GM12878 (cell line): ENCODE results near the gene RND2. TPM values are rescaled to one million over a fixed set of nuclear protein-coding genes. Genes with fewer than 3 reads are reported as not detected.

Experiments
- BHLHE40 ChIP-seq, 2 experiments: fragments of 450-650 bp in 1 of 2; IDR thresholded peaks; 2 replicates each; pipeline ENCODE4 v1.6.1; 2011 to 2017; ENCODE audit warnings: low read depth in 2 of 2, borderline replicate concordance in 1 of 2, improper control_type of control experiment in 1 of 2, low read length in 1 of 2, mild to moderate bottlenecking in 1 of 2
- BMI1 ChIP-seq: fragments of 450-650 bp; IDR thresholded peaks from 2 replicates; pipeline ENCODE4 v1.6.1; 2016; ENCODE audit warnings: mild to moderate bottlenecking, moderate library complexity, borderline replicate concordance
- CHD2 ChIP-seq: IDR thresholded peaks from 2 replicates; pipeline ENCODE4 v1.6.1; 2011; ENCODE audit warnings: low read depth, low read length, improper control_type of control experiment, borderline replicate concordance
- DPF2 ChIP-seq: fragments of 450-650 bp; IDR thresholded peaks from 2 replicates; pipeline ENCODE4 v1.6.1; 2017; ENCODE audit warnings: mild to moderate bottlenecking
- E2F8 ChIP-seq: fragments of 450-650 bp; IDR thresholded peaks from 2 replicates; pipeline ENCODE4 v1.6.1; 2018; ENCODE audit warnings: mild to moderate bottlenecking, low read depth, moderate library complexity; ENCODE audit not compliant: partially characterized antibody
- FOS ChIP-seq: IDR thresholded peaks from 3 replicates; pipeline ENCODE4 v1.6.1; 2011; ENCODE audit warnings: borderline replicate concordance; ENCODE audit not compliant: insufficient read length; ENCODE audit errors: extremely low read depth
- HCFC1 ChIP-seq: fragments of 150-350 bp; IDR thresholded peaks from 2 replicates; pipeline ENCODE4 v1.6.1; 2014; ENCODE audit warnings: low read length
- JUND ChIP-seq: IDR thresholded peaks from 2 replicates; pipeline ENCODE4 v1.6.1; 2012; ENCODE audit warnings: low read depth, mild to moderate bottlenecking, low read length, improper control_type of control experiment, moderate library complexity
- MEF2B ChIP-seq: fragments of 450-650 bp; IDR thresholded peaks from 2 replicates; pipeline ENCODE4 v1.6.1; 2018; ENCODE audit warnings: mild to moderate bottlenecking, moderate library complexity; ENCODE audit not compliant: partially characterized antibody, poor library complexity, severe bottlenecking
- NFXL1 ChIP-seq: fragments of 450-650 bp; IDR thresholded peaks from 2 replicates; pipeline ENCODE4 v1.6.1; 2017; ENCODE audit warnings: antibody characterized with exemption, mild to moderate bottlenecking, borderline replicate concordance
- PAX5 ChIP-seq: IDR thresholded peaks from 2 replicates; pipeline ENCODE4 v1.6.1; 2011; ENCODE audit warnings: low read depth, low read length, borderline replicate concordance
- REST ChIP-seq: IDR thresholded peaks from 2 replicates; pipeline ENCODE4 v1.6.1; 2012; ENCODE audit warnings: mild to moderate bottlenecking, low read depth, low read length
- TARDBP ChIP-seq: IDR thresholded peaks from 2 replicates; pipeline ENCODE4 v1.6.1; 2016; ENCODE audit warnings: borderline replicate concordance
- polyA plus RNA-seq, 11 experiments: library from polyadenylated mRNA; depleted of rRNA in 4 of 11; unstranded in 6 of 11; stranded (reverse) in 5 of 11; fragments of >200 nt; fragmentation: Nextera tagmentation in 4 of 11; fragmentation: Illumina TruSeq in 1 of 11; extraction: Ambion mirVana in 4 of 11; extraction: Trizol in 1 of 11; gene quantifications; 1 replicate in 1 of 11; 2 replicates in 10 of 11; pipeline versions ENCODE4 v1.2.1 to v1.2.3, GENCODE V29; 2011 to 2016; ENCODE audit warnings: inconsistent platforms in 2 of 11, missing spikeins in 2 of 11, low read depth in 1 of 11
- total RNA-seq, 4 experiments: library from RNA; depleted of rRNA in 3 of 4; stranded (reverse); fragments of >200 nt in 3 of 4; fragmentation: Illumina TruSeq in 1 of 4; extraction: Trizol in 1 of 4; gene quantifications; 2 replicates each; pipeline versions ENCODE4 v1.2.1 to v1.2.3, GENCODE V29; 2013 to 2021
- TF ChIP-seq, protein P1 (sequence below): fragments of 150-350 bp; IDR thresholded peaks from 2 replicates; pipeline ENCODE4 v1.6.1; 2014; ENCODE audit warnings: mild to moderate bottlenecking, low read depth, low read length
- TF ChIP-seq, protein P2 (sequence below): fragments of 450-650 bp; IDR thresholded peaks from 2 replicates; pipeline ENCODE4 v1.6.1; 2018; ENCODE audit warnings: borderline replicate concordance, mild to moderate bottlenecking; ENCODE audit not compliant: partially characterized antibody
- TF ChIP-seq, protein P3 (sequence below): fragments of 450-650 bp; IDR thresholded peaks from 2 replicates; pipeline ENCODE4 v1.6.1; 2017; ENCODE audit warnings: low read depth, mild to moderate bottlenecking, moderate library complexity

The RND2 gene
- total and polyA plus RNA-seq, 10 of the 15 experiments (the other 5 are each of a cell fraction or from before 2014, with no cell fraction given), result 0.01 to 0.05 (median 0.03) TPM; not detected in 6

- TF ChIP-seq, protein P1, sequence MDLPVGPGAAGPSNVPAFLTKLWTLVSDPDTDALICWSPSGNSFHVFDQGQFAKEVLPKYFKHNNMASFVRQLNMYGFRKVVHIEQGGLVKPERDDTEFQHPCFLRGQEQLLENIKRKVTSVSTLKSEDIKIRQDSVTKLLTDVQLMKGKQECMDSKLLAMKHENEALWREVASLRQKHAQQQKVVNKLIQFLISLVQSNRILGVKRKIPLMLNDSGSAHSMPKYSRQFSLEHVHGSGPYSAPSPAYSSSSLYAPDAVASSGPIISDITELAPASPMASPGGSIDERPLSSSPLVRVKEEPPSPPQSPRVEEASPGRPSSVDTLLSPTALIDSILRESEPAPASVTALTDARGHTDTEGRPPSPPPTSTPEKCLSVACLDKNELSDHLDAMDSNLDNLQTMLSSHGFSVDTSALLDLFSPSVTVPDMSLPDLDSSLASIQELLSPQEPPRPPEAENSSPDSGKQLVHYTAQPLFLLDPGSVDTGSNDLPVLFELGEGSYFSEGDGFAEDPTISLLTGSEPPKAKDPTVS, result no peak
- TF ChIP-seq NFXL1 (no peak), MEF2B (peak; percentile 97), FOS (no peak), BMI1 (peak; percentile 98), E2F8 (peak; percentile 21), CHD2 (no peak), REST (no peak), JUND (0 out of 2 replicates have a peak, but pooled peaks have one; percentile 3), PAX5 (peak; percentile 59; the same call in 1 of the 2 replicates), HCFC1 (peak; percentile 45; the same call in 1 of the 2 replicates), TARDBP (0 out of 2 replicates have a peak, but pooled peaks have one; percentile 70), DPF2 (peak; percentile 77), BHLHE40 (IDR thresholded peaks at IDR 0.05; ENCODE audit: borderline replicate concordance in 1 of 2, low read depth in 2 of 2, low read length in 1 of 2) (0 out of 4 replicates have a peak, but pooled peaks of 1 of the 2 experiments have one; percentile 36)
- TF ChIP-seq, protein P2, sequence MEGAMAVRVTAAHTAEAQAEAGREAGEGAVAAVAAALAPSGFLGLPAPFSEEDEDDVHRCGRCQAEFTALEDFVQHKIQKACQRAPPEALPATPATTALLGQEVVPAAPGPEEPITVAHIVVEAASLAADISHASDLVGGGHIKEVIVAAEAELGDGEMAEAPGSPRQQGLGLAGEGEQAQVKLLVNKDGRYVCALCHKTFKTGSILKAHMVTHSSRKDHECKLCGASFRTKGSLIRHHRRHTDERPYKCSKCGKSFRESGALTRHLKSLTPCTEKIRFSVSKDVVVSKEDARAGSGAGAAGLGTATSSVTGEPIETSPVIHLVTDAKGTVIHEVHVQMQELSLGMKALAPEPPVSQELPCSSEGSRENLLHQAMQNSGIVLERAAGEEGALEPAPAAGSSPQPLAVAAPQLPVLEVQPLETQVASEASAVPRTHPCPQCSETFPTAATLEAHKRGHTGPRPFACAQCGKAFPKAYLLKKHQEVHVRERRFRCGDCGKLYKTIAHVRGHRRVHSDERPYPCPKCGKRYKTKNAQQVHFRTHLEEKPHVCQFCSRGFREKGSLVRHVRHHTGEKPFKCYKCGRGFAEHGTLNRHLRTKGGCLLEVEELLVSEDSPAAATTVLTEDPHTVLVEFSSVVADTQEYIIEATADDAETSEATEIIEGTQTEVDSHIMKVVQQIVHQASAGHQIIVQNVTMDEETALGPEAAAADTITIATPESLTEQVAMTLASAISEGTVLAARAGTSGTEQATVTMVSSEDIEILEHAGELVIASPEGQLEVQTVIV, result peak; percentile 38
- TF ChIP-seq, protein P3, sequence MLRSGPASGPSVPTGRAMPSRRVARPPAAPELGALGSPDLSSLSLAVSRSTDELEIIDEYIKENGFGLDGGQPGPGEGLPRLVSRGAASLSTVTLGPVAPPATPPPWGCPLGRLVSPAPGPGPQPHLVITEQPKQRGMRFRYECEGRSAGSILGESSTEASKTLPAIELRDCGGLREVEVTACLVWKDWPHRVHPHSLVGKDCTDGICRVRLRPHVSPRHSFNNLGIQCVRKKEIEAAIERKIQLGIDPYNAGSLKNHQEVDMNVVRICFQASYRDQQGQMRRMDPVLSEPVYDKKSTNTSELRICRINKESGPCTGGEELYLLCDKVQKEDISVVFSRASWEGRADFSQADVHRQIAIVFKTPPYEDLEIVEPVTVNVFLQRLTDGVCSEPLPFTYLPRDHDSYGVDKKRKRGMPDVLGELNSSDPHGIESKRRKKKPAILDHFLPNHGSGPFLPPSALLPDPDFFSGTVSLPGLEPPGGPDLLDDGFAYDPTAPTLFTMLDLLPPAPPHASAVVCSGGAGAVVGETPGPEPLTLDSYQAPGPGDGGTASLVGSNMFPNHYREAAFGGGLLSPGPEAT, result peak; percentile 68; the same call in 1 of the 2 replicates
These were observed 44.7 kb upstream of the RND2 start, which contains the start of gene RUNDC1 (continued) for GRCh38 chr17:42980274-42980765.
